Breast epithelium (tissue), 4 donors: Measurements from ENCODE around the gene HEBP1. TPM values are rescaled to one million over a fixed set of nuclear protein-coding genes. Genes with fewer than 3 reads are reported as not detected.

Experiments
- DNase-seq, 2 donors: peaks; one replicate each; pipeline ENCODE4 v3.0.0-alpha.2; 2019; ENCODE audit warnings: low spot score in 2 of 2
- H3K27ac ChIP-seq, 2 donors: fragments of 200-600 bp; sonication (generic) in 1 of 2; one replicate each; pipeline ENCODE4 v1.5.1; 2016 to 2019; ENCODE audit warnings: mild to moderate bottlenecking in 1 of 2
- H3K27me3 ChIP-seq, 2 donors: fragments of 200-600 bp; sonication (generic) in 1 of 2; one replicate each; pipeline versions ENCODE4 v1.5.1 to v1.6.0; 2017 to 2019; ENCODE audit warnings: control low read depth in 1 of 2, mild to moderate bottlenecking in 1 of 2
- H3K36me3 ChIP-seq: fragments of 200-600 bp; one replicate; pipeline ENCODE4 v1.5.1; 2019
- H3K4me1 ChIP-seq, 2 donors: fragments of 200-600 bp; sonication (generic); one replicate each; pipeline ENCODE4 v1.5.1; 2016 to 2019; ENCODE audit warnings: control low read depth in 1 of 2
- H3K4me3 ChIP-seq, 3 donors: fragments of 200-600 bp; sonication (generic); 1 replicate in 2 of 3; 2 replicates in 1 of 3; pipeline ENCODE4 v1.5.1; 2016 to 2019; ENCODE audit warnings: mild to moderate bottlenecking in 3 of 3, moderate library complexity in 2 of 3
- H3K9me3 ChIP-seq, 2 donors: fragments of 200-600 bp; sonication (generic) in 1 of 2; one replicate each; pipeline ENCODE4 v1.5.1; 2016 to 2019; ENCODE audit warnings: control low read depth in 1 of 2
- CTCF ChIP-seq, 3 donors: fragments of 450-650 bp; IDR thresholded peaks; one replicate each; pipeline ENCODE4 v1.5.1; 2016 to 2017; ENCODE audit warnings: antibody characterized with exemption in 3 of 3, mild to moderate bottlenecking in 3 of 3, moderate library complexity in 3 of 3
- POLR2A ChIP-seq: fragments of 450-650 bp; IDR thresholded peaks from one replicate; pipeline ENCODE4 v1.6.1; 2016; ENCODE audit warnings: antibody characterized with exemption, mild to moderate bottlenecking, moderate library complexity
- POLR2AphosphoS5 ChIP-seq, 3 donors: sonication (generic); formaldehyde crosslinking; IDR thresholded peaks; one replicate each; pipeline ENCODE4 v1.6.1; 2017; ENCODE audit warnings: antibody characterized with exemption in 3 of 3
- intact Hi-C: fragments of 100-400 bp; cut with DNase I; formaldehyde crosslinking; loops from one replicate; pipeline ENCODE4 v1.15.1; 2023; ENCODE audit warnings: low total_unique reads
- total RNA-seq, 3 donors: library from RNA; depleted of rRNA; stranded (reverse); fragments of >200 nt; gene quantifications; one replicate each; pipeline ENCODE4 v1.1.0, GENCODE V29; 2016

HEBP1 gene
- total RNA-seq, 3 donors from 2014 or later, result 36.4 to 64.5 (median 39.7) TPM

- H3K27me3 ChIP-seq, result no peaks in the 10 kb centered on the region
- no peak overlapping the region for H3K4me3 ChIP-seq
- peak overlapping the region; percentile 19 to 62 for H3K27ac ChIP-seq
- TF ChIP-seq POLR2AphosphoS5 (IDR thresholded peaks at IDR 0.05), result no peak
- no peak for TF ChIP-seq CTCF (IDR thresholded peaks at IDR 0.05)
- TF ChIP-seq POLR2A, result no peak
- H3K9me3 ChIP-seq, result no peaks in the 10 kb centered on the region
- intact Hi-C loops, result no loop called here
- DNase-seq, result no peak
- no peaks in the 10 kb centered on the region for H3K4me1 ChIP-seq
- H3K36me3 ChIP-seq, result no peaks in the 10 kb centered on the region
These were observed 20.3 kb downstream of the HEBP1 start for GRCh38 chr12:12979731-12980259.

- no peaks in the 10 kb centered on the region for H3K9me3 ChIP-seq
- no peaks in the 10 kb centered on the region for H3K27me3 ChIP-seq
- intact Hi-C loops, result no loop called here
- DNase-seq, result no peak
- H3K4me1 ChIP-seq, result no peaks in the 10 kb centered on the region
- H3K4me3 ChIP-seq, result no peak overlapping the region
- TF ChIP-seq POLR2AphosphoS5 (IDR thresholded peaks at IDR 0.05) (no peak), POLR2A (no peak), CTCF (IDR thresholded peaks at IDR 0.05) (no peak)
- H3K36me3 ChIP-seq, result no peaks in the 10 kb centered on the region
- peak overlapping the region; percentile 19 to 62 for H3K27ac ChIP-seq
These were observed 20.9 kb downstream of the HEBP1 start for GRCh38 chr12:12979126-12979525.

GRCh38 chr12:12977231-12977630 is 22.8 kb downstream of the HEBP1 start:
- H3K27me3 ChIP-seq, result no peaks in the 10 kb centered on the region
- H3K9me3 ChIP-seq, result peaks cover 5 to 15% of the 10 kb centered on the region in 2 donors
- H3K4me1 ChIP-seq, result no peaks in the 10 kb centered on the region
- no peak for DNase-seq
- no peak overlapping the region for H3K4me3 ChIP-seq
- peak overlapping the region in 1 of 2 donors; percentile 48 for H3K27ac ChIP-seq
- TF ChIP-seq CTCF (IDR thresholded peaks at IDR 0.05) (no peak), POLR2A (no peak), POLR2AphosphoS5 (IDR thresholded peaks at IDR 0.05) (no peak)
- intact Hi-C loops, result no loop called here
- no peaks in the 10 kb centered on the region for H3K36me3 ChIP-seq

- intact Hi-C loops, result no loop called here
- TF ChIP-seq POLR2AphosphoS5 (IDR thresholded peaks at IDR 0.05) (no peak), CTCF (IDR thresholded peaks at IDR 0.05) (no peak), POLR2A (no peak)
- Histone ChIP-seq H3K9me3 (peaks cover 5 to 15% of the 10 kb centered on the region in 2 donors), H3K4me1 (no peaks in the 10 kb centered on the region), H3K27ac (no peak overlapping the region), H3K36me3 (no peaks in the 10 kb centered on the region), H3K4me3 (no peak overlapping the region), H3K27me3 (no peaks in the 10 kb centered on the region)
- no peak for DNase-seq
These were observed 23.7 kb downstream of the HEBP1 start for GRCh38 chr12:12976366-12976765.

GRCh38 chr12:12975322-12976077 is 24.6 kb downstream of the HEBP1 start:
- DNase-seq, result no peak
- Histone ChIP-seq H3K36me3 (no peaks in the 10 kb centered on the region), H3K27ac (peak overlapping the region in 1 of 2 donors; percentile 59), H3K27me3 (no peaks in the 10 kb centered on the region), H3K4me3 (no peak overlapping the region), H3K9me3 (peaks cover 5 to 15% of the 10 kb centered on the region in 2 donors), H3K4me1 (no peaks in the 10 kb centered on the region)
- no peak for TF ChIP-seq POLR2A
- TF ChIP-seq CTCF (IDR thresholded peaks at IDR 0.05), result peak in 1 of 3 donors; percentile 25
- intact Hi-C loops, result no loop called here
